ENCODE results near the gene YKT6. TPM values are rescaled to one million over a fixed set of nuclear protein-coding genes. Genes with fewer than 3 reads are reported as not detected.

The YKT6 gene
- total and polyA plus RNA-seq, 2 of the 8 experiments (the other 6 are each of a cell fraction or from before 2014, with no cell fraction given), result 75.3 to 103 TPM

GRCh38 chr7:44154703-44155102 lies 46.1 kb upstream of the YKT6 start (continued):
- no peak for TF ChIP-seq CHD7 (IDR thresholded peaks at IDR 0.05; ENCODE audit: insufficient replicate concordance, low read length)
- TF ChIP-seq HDAC6 (IDR thresholded peaks at IDR 0.05; ENCODE audit: low read depth, low read length), result no peak
- TF ChIP-seq FOSL1 (IDR thresholded peaks at IDR 0.05; ENCODE audit: insufficient read depth, low read depth, low read length), result no peak
- TF ChIP-seq SUZ12 (IDR thresholded peaks at IDR 0.05; ENCODE audit: low read length), result no peak
- no peak for TF ChIP-seq RBBP5 (IDR thresholded peaks at IDR 0.05; ENCODE audit: borderline replicate concordance, low read depth, low read length)
- TF ChIP-seq SIX5 (IDR thresholded peaks at IDR 0.05; ENCODE audit: low read depth, low read length), result no peak
- no peak for TF ChIP-seq NRF1 (IDR thresholded peaks at IDR 0.05; ENCODE audit: low read depth, low read length)
- TF ChIP-seq MAFK (IDR thresholded peaks at IDR 0.05; ENCODE audit: low read depth, low read length), result no peak

All from H1 (cell line).